Transverse colon (tissue), 4 donors: Measurements from ENCODE around the gene MGAT5. TPM values are rescaled to one million over a fixed set of nuclear protein-coding genes. Genes with fewer than 3 reads are reported as not detected.

Experiments
- DNase-seq: peaks from one replicate; pipeline ENCODE4 v3.0.0-alpha.2; 2019
- H3K27ac ChIP-seq, 4 donors: fragments of 200-600 bp; sonication (generic); 2 replicates each; pipeline ENCODE4 v1.5.1; 2016 to 2018; ENCODE audit warnings: inconsistent platforms in 4 of 4
- H3K27me3 ChIP-seq: fragments of 200-600 bp; sonication (generic); 2 replicates; pipeline ENCODE4 v1.5.1; 2017; ENCODE audit warnings: inconsistent platforms
- H3K36me3 ChIP-seq, 4 donors: fragments of 200-600 bp; sonication (generic); 2 replicates each; pipeline ENCODE4 v1.5.1; 2017 to 2019; ENCODE audit warnings: inconsistent platforms in 4 of 4
- H3K4me1 ChIP-seq, 4 donors: fragments of 200-600 bp; sonication (generic); 2 replicates each; pipeline ENCODE4 v1.5.1; 2017 to 2020; ENCODE audit warnings: inconsistent platforms in 4 of 4
- H3K4me3 ChIP-seq, 4 donors: fragments of 200-600 bp; sonication (generic); 1 replicate in 1 of 4; 2 replicates in 3 of 4; pipeline versions ENCODE4 v1.5.1 to v1.6.1; 2017 to 2019; ENCODE audit warnings: inconsistent platforms in 4 of 4
- H3K9me3 ChIP-seq, 2 donors: fragments of 200-600 bp; sonication (generic); 2 replicates each; pipeline ENCODE4 v1.5.1; 2017 to 2019; ENCODE audit warnings: inconsistent platforms in 2 of 2
- EP300 ChIP-seq: sonication (generic); formaldehyde crosslinking; IDR thresholded peaks from one replicate; pipeline ENCODE4 v1.6.1; 2017; ENCODE audit warnings: antibody characterized with exemption, low read depth
- POLR2A ChIP-seq: fragments of 450-650 bp; IDR thresholded peaks from one replicate; pipeline ENCODE4 v1.6.1; 2016; ENCODE audit warnings: antibody characterized with exemption, mild to moderate bottlenecking, moderate library complexity
- POLR2AphosphoS5 ChIP-seq, 3 donors: sonication (generic); formaldehyde crosslinking; IDR thresholded peaks; one replicate each; pipeline ENCODE4 v1.6.1; 2016; ENCODE audit warnings: antibody characterized with exemption in 3 of 3
- WGBS, 2 donors: methylation state at CpG; one replicate each; pipeline ENCODE4 v1.1.5; 2018; ENCODE audit warnings: low coverage in 1 of 2; 5-methylcytosine and 5-hydroxymethylcytosine counted together
- in situ Hi-C, 4 donors: fragments of 200-750 bp; cut with MboI; loops; one replicate each; pipeline versions ENCODE4 v1.15.0 to v1.15.1; 2017; ENCODE audit warnings: low sequenced_read_pairs in 3 of 4, low pct_ligation_motif_present in 1 of 4, low pct_unique_long_range_greater_than_20kb in 1 of 4
- intact Hi-C: fragments of 100-400 bp; cut with DNase I; formaldehyde crosslinking; loops from one replicate; pipeline ENCODE4 v1.15.1; 2023; ENCODE audit warnings: low total_unique reads
- total RNA-seq, 4 donors: library from RNA; depleted of rRNA; stranded (reverse); fragments of >200 nt; gene quantifications; one replicate each; pipeline ENCODE4 v1.1.0, GENCODE V29; 2016
- TF ChIP-seq, protein P1 (sequence below), 5 experiments: fragments of 200-600 bp in 3 of 5; fragments of 450-650 bp in 2 of 5; sonication (generic) in 3 of 5; IDR thresholded peaks; 1 replicate in 2 of 5; 2 replicates in 3 of 5; pipeline ENCODE4 v1.5.1; 2016 to 2017; ENCODE audit warnings: antibody characterized with exemption in 5 of 5, inconsistent platforms in 3 of 5, mild to moderate bottlenecking in 2 of 5, moderate library complexity in 1 of 5

Gene MGAT5
- total RNA-seq, 4 donors from 2014 or later, result 23.6 to 67.6 (median 55.2) TPM

DNA sequence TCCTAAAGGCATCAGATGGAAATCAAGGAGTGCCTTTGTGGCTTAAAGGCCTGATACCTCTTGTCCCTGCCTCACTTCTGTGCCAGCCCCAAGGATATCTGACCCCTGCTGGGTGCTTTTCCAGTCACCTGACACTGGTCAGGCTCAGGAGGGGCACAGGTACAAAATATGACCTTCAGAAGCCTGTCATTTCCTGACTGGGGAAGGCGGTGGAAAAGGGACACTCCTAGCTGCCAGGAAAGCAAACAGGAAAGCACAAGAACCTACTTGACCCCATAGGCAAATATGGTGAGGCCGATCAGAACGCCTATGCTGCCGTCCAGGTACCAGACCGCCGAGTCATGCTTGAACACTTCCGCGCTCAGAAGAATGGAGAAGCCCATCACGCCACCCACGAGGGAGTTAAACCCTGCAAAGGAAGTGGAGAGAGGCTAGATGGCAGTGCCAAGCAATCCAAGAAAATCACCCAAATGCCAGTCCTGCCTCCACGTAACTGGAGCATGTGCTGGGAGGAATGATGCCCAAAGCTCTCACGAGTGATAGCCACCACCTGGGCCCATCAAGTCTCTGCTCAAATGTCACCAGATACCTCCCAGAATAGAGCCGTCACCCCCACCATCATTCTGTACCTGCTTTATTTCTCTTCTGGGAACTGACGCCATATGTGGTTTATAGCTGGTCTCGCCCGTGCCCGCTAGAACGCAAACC, 204.0 kb downstream of the MGAT5 start:
- Histone ChIP-seq H3K9me3 (no peaks in the 10 kb centered on the region), H3K4me3 (no peak overlapping the region), H3K27ac (no peak overlapping the region), H3K36me3 (no peaks in the 10 kb centered on the region), H3K4me1 (no peaks in the 10 kb centered on the region), H3K27me3 (no peaks in the 10 kb centered on the region)
- 63 to 84% methylated on average over 6 to 18 of the region's 18 CpGs for WGBS, 2 donors
- in situ Hi-C loops, result loop anchor here in 3 of 4 donors (25.0 kb wide), 1 partner anchor 429 kb away; no protein-coding TSS in a partner anchor
- TF ChIP-seq POLR2AphosphoS5 (IDR thresholded peaks at IDR 0.05) (no peak), EP300 (no peak), POLR2A (no peak)
- TF ChIP-seq, protein P1, sequence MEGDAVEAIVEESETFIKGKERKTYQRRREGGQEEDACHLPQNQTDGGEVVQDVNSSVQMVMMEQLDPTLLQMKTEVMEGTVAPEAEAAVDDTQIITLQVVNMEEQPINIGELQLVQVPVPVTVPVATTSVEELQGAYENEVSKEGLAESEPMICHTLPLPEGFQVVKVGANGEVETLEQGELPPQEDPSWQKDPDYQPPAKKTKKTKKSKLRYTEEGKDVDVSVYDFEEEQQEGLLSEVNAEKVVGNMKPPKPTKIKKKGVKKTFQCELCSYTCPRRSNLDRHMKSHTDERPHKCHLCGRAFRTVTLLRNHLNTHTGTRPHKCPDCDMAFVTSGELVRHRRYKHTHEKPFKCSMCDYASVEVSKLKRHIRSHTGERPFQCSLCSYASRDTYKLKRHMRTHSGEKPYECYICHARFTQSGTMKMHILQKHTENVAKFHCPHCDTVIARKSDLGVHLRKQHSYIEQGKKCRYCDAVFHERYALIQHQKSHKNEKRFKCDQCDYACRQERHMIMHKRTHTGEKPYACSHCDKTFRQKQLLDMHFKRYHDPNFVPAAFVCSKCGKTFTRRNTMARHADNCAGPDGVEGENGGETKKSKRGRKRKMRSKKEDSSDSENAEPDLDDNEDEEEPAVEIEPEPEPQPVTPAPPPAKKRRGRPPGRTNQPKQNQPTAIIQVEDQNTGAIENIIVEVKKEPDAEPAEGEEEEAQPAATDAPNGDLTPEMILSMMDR (IDR thresholded peaks at IDR 0.05), result no peak
- no peak for DNase-seq
- intact Hi-C loops, result no loop called here

DNA sequence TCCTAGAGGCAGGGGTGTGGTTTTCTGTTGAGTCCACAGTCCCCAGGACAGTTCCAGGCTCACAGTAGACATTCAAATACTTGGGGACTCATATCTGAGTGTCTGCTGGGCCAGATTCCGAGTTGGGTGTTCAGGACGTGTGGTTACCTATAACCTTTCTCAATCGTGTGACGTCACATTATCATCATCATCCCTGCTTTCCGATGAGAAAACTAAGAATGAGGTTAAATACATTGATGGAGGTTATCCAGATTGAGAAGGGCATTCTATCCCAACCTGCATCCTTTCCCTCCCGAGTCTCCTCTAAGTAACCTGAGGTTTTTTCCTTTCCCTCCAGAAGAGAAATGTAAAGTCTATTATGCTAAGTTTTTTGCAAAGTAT, 204.6 kb downstream of the MGAT5 start:
- no peak for TF ChIP-seq POLR2AphosphoS5 (IDR thresholded peaks at IDR 0.05)
- TF ChIP-seq POLR2A, result no peak
- no peak for TF ChIP-seq EP300
- TF ChIP-seq, protein P1 (IDR thresholded peaks at IDR 0.05), result no peak
- no peaks in the 10 kb centered on the region for H3K27me3 ChIP-seq
- in situ Hi-C loops, result loop anchor here in 3 of 4 donors (25.0 kb wide), 1 partner anchor 429 kb away; no protein-coding TSS in a partner anchor
- intact Hi-C loops, result no loop called here
- DNase-seq, result no peak
- WGBS, 2 donors, result 92 to 100% methylated on average over 4 to 6 of the region's 6 CpGs
- no peaks in the 10 kb centered on the region for H3K4me1 ChIP-seq
- no peaks in the 10 kb centered on the region for H3K9me3 ChIP-seq
- no peaks in the 10 kb centered on the region for H3K36me3 ChIP-seq
- no peak overlapping the region for H3K27ac ChIP-seq
- no peak overlapping the region for H3K4me3 ChIP-seq

DNA sequence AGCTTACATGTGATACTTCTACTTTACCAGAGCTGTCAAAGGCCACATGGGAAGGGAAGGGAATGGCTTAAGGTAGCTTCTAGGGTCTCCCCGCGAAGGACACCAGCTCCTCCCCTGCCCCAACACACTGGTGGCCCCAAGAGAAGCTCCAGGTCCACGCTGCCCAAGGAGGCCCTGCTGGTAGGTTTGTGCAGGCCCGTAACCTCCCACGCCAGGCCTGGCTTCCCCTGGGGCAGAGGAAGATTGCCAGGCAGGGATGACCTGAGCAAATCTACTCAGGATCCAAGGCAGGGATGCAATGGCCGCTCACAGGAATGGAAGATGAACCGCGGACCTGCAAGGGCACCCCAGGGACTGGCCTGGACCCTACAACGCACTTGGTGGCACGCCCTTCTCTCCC, 205.1 kb downstream of the MGAT5 start:
- WGBS, 2 donors, result 96% methylated on average over 10 of the region's 10 CpGs; no CpG with 5 or more reads in 1 of the 2 donors
- intact Hi-C loops (no loop called here), in situ Hi-C loops (loop anchor here in 3 of 4 donors (25.0 kb wide), 1 partner anchor 428 kb away; no protein-coding TSS in a partner anchor)
- Histone ChIP-seq H3K36me3 (no peaks in the 10 kb centered on the region), H3K4me3 (no peak overlapping the region), H3K27ac (no peak overlapping the region), H3K27me3 (no peaks in the 10 kb centered on the region), H3K9me3 (no peaks in the 10 kb centered on the region), H3K4me1 (no peaks in the 10 kb centered on the region)
- DNase-seq, result no peak
- TF ChIP-seq POLR2AphosphoS5 (IDR thresholded peaks at IDR 0.05), result no peak
- no peak for TF ChIP-seq POLR2A
- no peak for TF ChIP-seq EP300
- TF ChIP-seq, protein P1 (IDR thresholded peaks at IDR 0.05), result no peak

DNA sequence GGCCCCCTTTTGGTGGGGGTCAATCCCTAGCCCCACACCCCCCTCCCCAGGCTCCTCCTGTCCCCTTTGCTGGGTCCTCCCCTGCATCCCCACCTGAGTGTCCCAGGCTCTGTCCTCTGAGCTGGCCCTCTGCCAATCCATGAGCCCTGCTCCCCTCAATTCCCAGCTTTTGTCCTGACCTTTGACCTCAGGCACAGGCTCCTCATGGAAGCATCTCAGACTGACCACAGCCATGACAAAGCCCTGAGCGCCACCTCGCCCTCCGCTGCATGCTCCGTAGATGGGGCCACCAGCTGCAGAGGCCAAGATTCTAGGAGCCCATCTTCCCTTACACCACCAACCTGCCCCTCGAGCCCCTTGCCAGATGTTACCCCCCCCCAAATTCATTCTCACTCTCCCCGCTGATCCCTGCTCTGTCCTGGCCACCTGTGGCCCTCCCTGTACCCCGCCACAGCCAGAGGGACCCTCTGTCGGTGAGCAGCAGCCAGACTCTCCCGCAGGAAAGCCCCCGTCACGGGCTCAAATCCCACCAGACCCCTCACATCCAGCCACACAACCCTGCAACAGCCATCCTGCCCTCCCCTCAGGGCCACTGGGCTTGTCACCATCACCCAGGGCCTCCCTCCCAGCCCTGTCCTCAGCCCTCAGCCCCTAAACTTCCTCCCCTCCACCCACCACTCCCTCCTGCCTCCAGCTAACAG, 206.0 kb downstream of the MGAT5 start:
- H3K4me3 ChIP-seq, result no peak overlapping the region
- 83 to 87% methylated on average over 4 to 11 of the region's 11 CpGs for WGBS, 2 donors

More for the DNA sequence above, 206.0 kb downstream of the MGAT5 start:
- no peaks in the 10 kb centered on the region for H3K27me3 ChIP-seq
- intact Hi-C loops (no loop called here), in situ Hi-C loops (loop anchor here in 3 of 4 donors (25.0 kb wide), 1 partner anchor 427 kb away; no protein-coding TSS in a partner anchor)
- no peak for DNase-seq
- no peak for TF ChIP-seq POLR2AphosphoS5 (IDR thresholded peaks at IDR 0.05)
- no peak for TF ChIP-seq EP300
- no peak for TF ChIP-seq POLR2A
- TF ChIP-seq, protein P1 (IDR thresholded peaks at IDR 0.05), result no peak
- no peaks in the 10 kb centered on the region for H3K36me3 ChIP-seq
- H3K27ac ChIP-seq, result no peak overlapping the region
- H3K9me3 ChIP-seq, result no peaks in the 10 kb centered on the region
- no peaks in the 10 kb centered on the region for H3K4me1 ChIP-seq
